Smooth muscle cell (in vitro differentiated cells): ENCODE data around the gene ZBTB20. TPM values are rescaled to one million over a fixed set of nuclear protein-coding genes. Genes with fewer than 3 reads are reported as not detected.

Source experiments
- DNase-seq: peaks from one replicate; lab custom pipeline; 2025; ENCODE audit not compliant: unreplicated experiment; lab: John Stamatoyannopoulos, UW
- H2AFZ ChIP-seq: fragments of 200-600 bp; sonication (generic); 2 replicates; pipeline ENCODE4 v1.6.0; 2016; ENCODE audit warnings: antibody characterized with exemption, low read depth, mild to moderate bottlenecking
- H3F3A ChIP-seq: fragments of 200-600 bp; sonication (generic); 2 replicates; pipeline ENCODE4 v1.6.0; 2017; ENCODE audit warnings: antibody characterized with exemption, low read depth
- H3K27ac ChIP-seq: fragments of 200-600 bp; sonication (generic); 2 replicates; pipeline ENCODE4 v1.5.1; 2016; ENCODE audit warnings: low read depth, mild to moderate bottlenecking
- H3K27me3 ChIP-seq: fragments of 200-600 bp; sonication (generic); 2 replicates; pipeline ENCODE4 v1.6.1; 2016; ENCODE audit warnings: low read depth, mild to moderate bottlenecking
- H3K36me3 ChIP-seq: fragments of 200-600 bp; sonication (generic); 2 replicates; pipeline ENCODE4 v1.5.1; 2016; ENCODE audit warnings: low read depth
- H3K4me1 ChIP-seq: fragments of 200-600 bp; sonication (generic); 2 replicates; pipeline ENCODE4 v1.5.1; 2016; ENCODE audit warnings: low read depth
- H3K4me2 ChIP-seq: fragments of 200-600 bp; sonication (generic); 2 replicates; pipeline ENCODE4 v1.6.0; 2016; ENCODE audit warnings: mild to moderate bottlenecking
- H3K4me3 ChIP-seq: fragments of 200-600 bp; sonication (generic); 2 replicates; pipeline ENCODE4 v1.5.1; 2016; ENCODE audit warnings: mild to moderate bottlenecking
- H3K79me2 ChIP-seq: fragments of 200-600 bp; sonication (generic); 2 replicates; pipeline ENCODE4 v1.6.0; 2016; ENCODE audit warnings: low read depth, mild to moderate bottlenecking
- H3K9ac ChIP-seq: fragments of 200-600 bp; sonication (generic); 2 replicates; pipeline ENCODE4 v1.6.0; 2016; ENCODE audit warnings: low read depth
- H3K9me3 ChIP-seq: fragments of 200-600 bp; sonication (generic); replicated peaks from 2 replicates; pipeline ENCODE4 v1.5.1; 2016; ENCODE audit warnings: low read depth
- H4K20me1 ChIP-seq: fragments of 200-600 bp; sonication (generic); 2 replicates; pipeline ENCODE4 v1.6.0; 2016; ENCODE audit warnings: low read depth
- WGBS: methylation state at CpG from one replicate; pipeline ENCODE4 v1.1.7; 2016; ENCODE audit warnings: low lambda C conversion rate; 5-methylcytosine and 5-hydroxymethylcytosine counted together
- polyA plus RNA-seq: library from polyadenylated mRNA; unstranded; fragments of >200 nt; fragmentation: Nextera tagmentation; extraction: Ambion mirVana; gene quantifications from 2 replicates; pipeline ENCODE4 v1.2.1, GENCODE V29; 2016
- total RNA-seq: library from RNA; depleted of rRNA; stranded (reverse); fragments of >200 nt; gene quantifications from 2 replicates; pipeline ENCODE4 v1.2.3, GENCODE V29; 2014
- TF ChIP-seq, protein P1 (sequence below): fragments of 200-600 bp; sonication (generic); IDR thresholded peaks from 2 replicates; pipeline ENCODE4 v1.5.1; 2017; ENCODE audit warnings: borderline replicate concordance, mild to moderate bottlenecking, antibody characterized with exemption; ENCODE audit not compliant: insufficient read depth, poor library complexity, severe bottlenecking

ZBTB20 gene
- total and polyA plus RNA-seq, 2 experiments from 2014 or later = 4.9 to 6.8 TPM

DNA sequence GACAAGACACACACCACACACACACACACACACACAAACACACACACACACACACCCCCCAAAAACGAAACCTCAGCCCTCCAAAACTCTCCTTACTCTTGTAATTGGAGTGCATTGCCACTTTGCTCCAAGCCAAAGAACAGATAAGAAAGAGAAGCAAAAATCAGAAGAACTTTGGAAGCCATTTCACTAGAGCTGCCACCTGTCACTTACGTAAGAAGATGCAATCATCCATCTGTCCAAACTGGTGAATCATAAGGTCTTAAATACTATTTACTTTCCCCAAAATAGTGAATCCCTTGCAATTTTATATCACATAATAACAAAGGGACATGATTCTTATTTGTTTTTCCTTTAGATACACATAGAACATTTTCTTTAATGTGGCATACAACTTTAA is 285.4 kb downstream of the ZBTB20 start:
- H3K79me2 ChIP-seq = no peaks in the 10 kb centered on the region
- H3K27ac ChIP-seq = no peak overlapping the region
- DNase-seq = no peak
- no peaks in the 10 kb centered on the region for H3K36me3 ChIP-seq
- TF ChIP-seq, protein P1, sequence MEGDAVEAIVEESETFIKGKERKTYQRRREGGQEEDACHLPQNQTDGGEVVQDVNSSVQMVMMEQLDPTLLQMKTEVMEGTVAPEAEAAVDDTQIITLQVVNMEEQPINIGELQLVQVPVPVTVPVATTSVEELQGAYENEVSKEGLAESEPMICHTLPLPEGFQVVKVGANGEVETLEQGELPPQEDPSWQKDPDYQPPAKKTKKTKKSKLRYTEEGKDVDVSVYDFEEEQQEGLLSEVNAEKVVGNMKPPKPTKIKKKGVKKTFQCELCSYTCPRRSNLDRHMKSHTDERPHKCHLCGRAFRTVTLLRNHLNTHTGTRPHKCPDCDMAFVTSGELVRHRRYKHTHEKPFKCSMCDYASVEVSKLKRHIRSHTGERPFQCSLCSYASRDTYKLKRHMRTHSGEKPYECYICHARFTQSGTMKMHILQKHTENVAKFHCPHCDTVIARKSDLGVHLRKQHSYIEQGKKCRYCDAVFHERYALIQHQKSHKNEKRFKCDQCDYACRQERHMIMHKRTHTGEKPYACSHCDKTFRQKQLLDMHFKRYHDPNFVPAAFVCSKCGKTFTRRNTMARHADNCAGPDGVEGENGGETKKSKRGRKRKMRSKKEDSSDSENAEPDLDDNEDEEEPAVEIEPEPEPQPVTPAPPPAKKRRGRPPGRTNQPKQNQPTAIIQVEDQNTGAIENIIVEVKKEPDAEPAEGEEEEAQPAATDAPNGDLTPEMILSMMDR = no peak
- no peak overlapping the region for H2AFZ ChIP-seq
- no peaks in the 10 kb centered on the region for H4K20me1 ChIP-seq
- H3K4me2 ChIP-seq = no peak overlapping the region
- no peak overlapping the region for H3K4me3 ChIP-seq
- no peak overlapping the region for H3K9ac ChIP-seq
- H3K27me3 ChIP-seq = no peaks in the 10 kb centered on the region
- no peaks in the 10 kb centered on the region for H3K9me3 ChIP-seq
- no peaks in the 10 kb centered on the region for H3K4me1 ChIP-seq
- H3F3A ChIP-seq = no peaks in the 10 kb centered on the region
- 75% methylated on average over 2 of the region's 2 CpGs for WGBS

DNA sequence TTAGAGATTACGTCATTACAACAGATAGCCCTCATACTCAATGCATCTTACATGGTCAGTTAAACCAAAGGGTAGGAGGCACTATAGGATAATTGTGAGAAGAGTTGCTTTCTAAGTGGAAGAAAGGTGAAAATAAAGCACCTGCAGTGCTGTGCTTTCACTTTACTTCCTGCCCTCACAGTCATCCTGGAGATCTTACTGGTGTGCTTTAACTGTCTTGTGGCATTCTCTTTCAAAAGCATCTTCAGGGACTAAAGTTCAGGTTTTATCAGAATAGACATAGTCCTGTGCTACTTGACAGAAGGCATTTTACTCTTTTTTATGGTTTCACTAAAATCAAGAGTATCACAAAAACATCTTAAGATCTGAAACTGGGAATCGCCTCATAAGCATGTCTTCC is 286.6 kb downstream of the ZBTB20 start:
- Histone ChIP-seq H4K20me1 (no peaks in the 10 kb centered on the region), H3K27ac (no peak overlapping the region), H3F3A (no peaks in the 10 kb centered on the region), H3K9me3 (no peaks in the 10 kb centered on the region), H3K79me2 (no peaks in the 10 kb centered on the region), H3K9ac (no peak overlapping the region), H3K4me1 (no peaks in the 10 kb centered on the region), H3K4me3 (no peak overlapping the region), H3K27me3 (no peaks in the 10 kb centered on the region), H3K4me2 (no peak overlapping the region), H2AFZ (no peak overlapping the region), H3K36me3 (no peaks in the 10 kb centered on the region)
- 94% methylated on average over 2 of the region's 2 CpGs for WGBS
- DNase-seq = no peak
- TF ChIP-seq, protein P1 = no peak

DNA sequence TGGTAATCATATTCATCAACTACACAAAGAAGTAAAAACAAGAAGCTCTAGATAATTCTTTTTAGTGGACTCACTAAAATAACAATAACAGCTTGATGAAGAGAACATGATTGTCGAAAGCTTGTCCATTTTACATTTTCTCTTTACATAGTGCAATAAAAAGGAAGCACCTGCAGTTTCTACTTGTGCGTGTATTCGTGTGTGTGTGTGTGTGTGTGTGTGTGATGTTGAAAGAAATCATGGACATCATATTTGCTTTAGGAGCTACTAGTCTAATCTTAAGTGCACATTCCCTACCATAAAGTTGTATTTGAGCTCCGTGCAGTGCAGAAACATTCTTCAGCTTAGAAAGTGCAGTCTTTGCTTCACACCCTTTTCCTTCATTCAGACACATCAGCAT is 288.8 kb downstream of the ZBTB20 start:
- H3K9ac ChIP-seq = no peak overlapping the region
- no peak for DNase-seq
- no peaks in the 10 kb centered on the region for H3F3A ChIP-seq
- 96% methylated on average over 4 of the region's 4 CpGs for WGBS
- no peak overlapping the region for H3K4me3 ChIP-seq
- H3K27me3 ChIP-seq = no peaks in the 10 kb centered on the region
- TF ChIP-seq, protein P1 = no peak
- H3K27ac ChIP-seq = no peak overlapping the region
- no peaks in the 10 kb centered on the region for H4K20me1 ChIP-seq
- no peak overlapping the region for H3K4me2 ChIP-seq
- H2AFZ ChIP-seq = no peak overlapping the region
- no peaks in the 10 kb centered on the region for H3K79me2 ChIP-seq
- H3K9me3 ChIP-seq = no peaks in the 10 kb centered on the region
- no peaks in the 10 kb centered on the region for H3K36me3 ChIP-seq
- H3K4me1 ChIP-seq = no peaks in the 10 kb centered on the region

DNA sequence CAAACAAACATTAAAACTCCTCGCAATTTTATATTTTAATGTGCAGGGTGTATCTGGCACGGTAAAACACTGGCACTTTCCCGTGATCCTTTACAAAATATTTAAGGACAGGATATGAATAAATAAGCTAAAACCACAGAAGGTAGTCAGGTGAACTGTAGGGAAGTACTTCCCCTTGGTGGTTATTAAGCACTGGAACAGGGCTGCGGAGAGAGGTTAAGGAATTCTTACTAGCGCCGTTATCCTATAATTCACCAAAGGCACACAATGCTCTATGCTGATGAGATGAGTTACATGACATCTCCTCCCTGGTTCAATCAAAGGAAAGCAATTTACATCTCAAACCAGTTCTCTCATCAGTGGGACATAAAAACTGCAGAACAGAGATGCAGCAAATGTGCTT is 289.8 kb downstream of the ZBTB20 start:
- H3K27me3 ChIP-seq = no peaks in the 10 kb centered on the region
- no peak for DNase-seq
- H3K4me1 ChIP-seq = no peaks in the 10 kb centered on the region
- H3K9ac ChIP-seq = no peak overlapping the region
- H3K9me3 ChIP-seq = no peaks in the 10 kb centered on the region
- 66% methylated on average over 6 of the region's 6 CpGs for WGBS
- no peak overlapping the region for H3K27ac ChIP-seq
- H4K20me1 ChIP-seq = no peaks in the 10 kb centered on the region
- H2AFZ ChIP-seq = no peak overlapping the region
- no peaks in the 10 kb centered on the region for H3K79me2 ChIP-seq
- H3F3A ChIP-seq = no peaks in the 10 kb centered on the region
- no peak overlapping the region for H3K4me2 ChIP-seq
- no peaks in the 10 kb centered on the region for H3K36me3 ChIP-seq
- H3K4me3 ChIP-seq = no peak overlapping the region
- TF ChIP-seq, protein P1 = no peak
